CD4-positive, alpha-beta T cell treated with Interleukin-2 at 100 ng/mL for 4 hours (primary cell): ENCODE data around the gene TMEM271.
"Not testable (repeated sequence)": the region's sequence is repeated elsewhere in the genome, so short reads cannot be mapped to it uniquely, and the experiment has no call there.

Source experiments
- DNase-seq: peaks from one replicate; pipeline ENCODE4 v3.0.0-alpha.2; 2020; ENCODE audit warnings: low spot score

TMEM271 gene

DNA sequence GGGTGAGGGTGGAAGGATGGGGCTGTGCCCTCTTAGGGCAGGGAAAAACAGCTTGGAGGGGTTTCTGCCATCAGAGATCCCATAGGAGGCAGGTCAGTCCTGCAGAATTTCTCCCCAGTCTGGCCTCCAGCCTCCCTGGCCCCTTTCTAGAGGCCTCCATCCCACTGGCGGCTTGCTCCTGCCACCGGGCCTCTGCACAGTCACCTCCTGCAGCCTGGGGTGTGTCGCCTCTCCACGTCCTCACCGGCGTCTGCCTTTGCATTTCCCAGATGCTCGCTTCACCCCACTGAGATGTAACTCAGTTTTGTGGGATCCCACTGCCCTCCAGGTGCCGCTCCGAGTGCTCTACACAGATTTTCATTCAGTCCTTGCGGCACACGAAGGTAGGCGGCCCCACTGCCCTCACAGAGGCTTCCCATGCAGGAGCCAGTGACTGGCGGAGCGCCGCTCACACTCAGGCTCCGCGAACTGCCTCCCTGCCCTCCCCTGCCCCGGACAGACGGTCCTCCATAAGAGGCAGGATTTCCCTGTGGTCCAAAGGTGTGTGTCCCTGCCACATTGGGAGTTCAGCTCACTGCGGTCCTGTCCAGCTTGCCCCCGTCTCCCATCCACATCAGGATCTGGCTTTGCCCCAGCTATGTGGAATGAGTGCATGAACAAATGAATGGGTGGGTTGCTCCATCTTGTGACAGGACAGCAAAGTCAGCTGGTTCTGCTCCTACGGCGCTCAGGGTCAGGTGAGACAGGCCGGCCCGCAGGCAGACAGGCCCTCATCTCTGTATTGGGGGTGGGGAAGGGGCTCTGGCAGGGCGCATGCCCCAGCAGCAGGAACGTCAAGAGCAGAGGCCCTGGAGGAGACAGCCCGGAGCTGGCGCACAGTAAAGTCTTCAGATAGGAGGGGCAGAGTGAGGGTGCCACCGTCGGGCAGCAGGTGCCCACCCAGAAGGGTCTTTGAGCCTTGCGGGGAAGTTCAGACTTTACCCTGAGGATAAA, 2.7 kb upstream of the TMEM271 start:
- DNase-seq = no peak

DNA sequence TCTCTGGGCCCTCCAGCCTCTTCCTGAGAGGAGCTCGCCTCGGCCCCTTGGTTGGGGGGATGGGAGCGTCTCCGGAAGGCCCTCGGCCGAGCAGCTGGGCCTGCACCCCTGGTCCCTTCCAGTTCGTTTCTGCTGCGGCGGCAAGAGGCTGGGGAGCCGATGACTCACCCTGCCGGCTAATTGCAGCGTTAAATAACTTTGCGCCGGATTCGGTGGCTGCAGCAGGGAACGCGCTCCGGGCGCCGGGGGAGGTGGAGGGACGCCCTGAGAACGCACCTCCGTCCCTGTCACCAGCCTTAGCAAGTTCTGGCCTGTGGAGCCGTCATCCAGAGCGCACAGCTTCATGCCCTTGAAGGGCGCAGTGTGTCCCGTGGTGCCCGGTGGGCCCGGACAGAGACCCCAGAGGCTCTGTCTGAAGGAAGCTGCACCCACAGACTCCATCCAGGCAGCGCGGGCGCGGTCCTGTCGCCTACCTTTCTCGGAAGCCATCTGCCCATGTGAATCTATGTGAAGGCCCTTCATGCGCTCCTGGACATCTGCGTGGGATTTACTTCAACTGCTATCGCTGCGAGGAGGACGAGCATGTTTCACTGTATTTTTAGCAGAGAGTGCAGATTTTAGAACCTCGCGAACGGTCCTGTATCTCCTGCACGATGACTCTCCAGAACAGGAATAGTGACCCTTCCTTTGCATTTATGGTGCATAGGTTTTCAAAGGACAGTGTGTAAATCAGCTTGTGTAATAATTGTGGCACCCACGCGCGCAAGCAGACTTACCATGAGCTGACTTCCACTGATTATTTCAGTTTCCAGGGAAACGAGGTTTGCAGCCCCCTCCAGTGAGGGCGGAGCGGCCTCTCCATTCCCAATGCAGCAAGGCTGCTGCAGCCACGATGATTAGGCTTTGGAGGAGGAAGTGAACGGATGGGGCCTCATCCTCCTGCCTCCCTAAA, 1.7 kb upstream of the TMEM271 start:
- no peak for DNase-seq

DNA sequence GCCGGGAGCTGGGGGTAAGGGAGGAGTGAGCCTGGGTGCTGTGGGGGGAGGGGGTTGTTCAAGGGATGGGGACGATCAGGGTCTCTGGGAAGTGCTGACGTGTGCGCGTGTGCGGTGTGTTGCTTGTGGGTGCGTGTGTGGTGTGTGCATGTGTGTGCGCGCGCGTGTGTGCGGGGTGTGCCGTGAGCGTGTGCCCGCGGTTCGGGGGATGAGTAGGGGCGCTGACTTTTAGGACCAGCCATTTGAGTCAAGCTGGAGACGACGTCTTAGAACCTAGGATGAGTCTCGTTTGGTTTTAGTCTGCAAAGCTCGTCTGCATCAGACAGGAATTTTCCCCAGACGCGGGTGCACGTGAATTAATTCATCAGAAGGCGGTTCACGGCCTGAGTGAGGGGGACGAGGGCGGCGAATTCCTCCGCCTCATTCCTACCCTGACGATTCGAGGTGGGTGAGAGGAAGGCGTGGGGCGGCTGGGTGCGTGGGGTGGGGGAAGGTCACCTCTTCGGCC, 950 bp upstream of the TMEM271 start:
- DNase-seq = no peak

DNA sequence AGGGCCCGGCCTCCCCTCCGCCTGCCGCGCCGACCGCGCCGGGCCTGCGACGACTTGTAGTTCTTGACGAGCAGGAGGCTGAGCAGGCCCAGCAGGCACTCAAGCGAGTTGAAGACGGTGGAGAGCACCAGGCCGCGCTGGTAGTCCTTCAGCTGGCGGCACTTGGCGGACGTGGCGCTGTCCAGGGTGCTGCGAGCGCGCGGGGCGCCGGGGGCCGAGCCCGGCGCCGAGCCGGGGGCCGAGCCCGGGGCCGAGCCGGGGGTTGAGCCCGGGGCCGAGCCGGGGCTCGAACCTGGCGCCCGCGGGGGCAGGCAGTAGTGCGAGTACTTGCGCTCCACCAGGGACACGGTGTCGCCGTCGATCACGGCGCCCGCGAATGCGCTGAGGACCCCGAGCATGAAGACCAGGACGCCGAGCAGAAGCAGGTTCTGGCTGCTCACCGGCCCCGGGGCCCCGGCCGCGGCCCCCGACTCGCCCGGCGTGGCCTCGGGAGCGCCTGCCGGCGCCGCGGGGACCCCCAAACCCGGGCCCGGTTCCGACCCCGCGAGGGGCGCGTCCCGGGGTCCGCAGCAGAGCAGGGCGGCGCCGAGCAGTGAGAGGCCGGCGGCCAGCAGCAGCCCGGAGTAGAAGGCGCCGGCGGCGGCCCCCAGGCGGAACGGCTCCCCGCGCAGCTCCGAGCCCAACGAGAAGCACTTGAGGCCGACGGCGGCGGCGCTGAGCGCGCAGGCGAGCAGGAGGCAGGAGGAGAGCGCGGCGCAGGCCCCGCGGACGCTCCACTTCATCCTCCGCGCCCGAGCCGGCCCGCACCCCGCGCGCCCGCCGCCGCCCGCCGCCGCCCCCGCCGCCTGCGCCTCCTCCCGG, 584 bp downstream of the TMEM271 start:
- no peak for DNase-seq

DNA sequence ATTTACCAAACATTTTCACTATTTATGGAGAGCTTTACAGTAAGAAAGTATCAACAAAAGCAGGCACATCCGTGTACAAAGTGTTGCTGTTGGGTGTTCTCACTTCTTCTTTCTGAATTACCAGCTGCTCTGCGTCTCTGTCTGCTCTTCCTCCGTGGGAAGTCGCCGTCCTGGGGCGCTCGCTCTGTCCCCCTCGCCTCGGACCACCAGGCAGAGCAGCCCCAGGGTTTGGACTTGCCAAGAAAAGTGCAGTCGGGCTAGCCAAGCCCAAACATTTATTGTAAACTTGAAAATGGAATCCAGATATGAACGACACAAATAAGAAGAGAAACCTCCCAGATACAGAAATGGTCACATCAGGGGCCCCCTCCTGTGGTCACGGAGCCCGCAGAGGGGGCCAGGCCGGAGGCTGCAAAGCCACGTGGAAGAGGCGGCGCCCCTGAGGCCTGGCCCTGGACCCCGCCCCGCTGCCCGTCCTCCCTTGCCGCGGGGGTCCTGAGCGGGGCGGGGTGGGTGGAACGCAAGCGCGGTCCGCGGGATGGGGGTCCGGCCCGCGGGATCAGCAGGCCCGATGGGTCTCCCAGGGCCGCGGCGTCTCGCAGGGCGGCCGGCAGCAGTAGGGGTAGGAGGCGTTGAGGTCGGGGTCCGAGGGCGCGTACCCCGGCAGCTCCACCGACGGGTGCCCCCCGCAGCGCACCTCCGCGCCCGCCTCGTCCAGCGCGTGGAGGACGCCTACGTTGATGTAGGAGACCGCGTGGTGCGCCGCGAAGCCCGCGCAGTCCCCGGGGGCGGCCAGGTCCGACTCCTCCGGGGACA, 1.5 kb downstream of the TMEM271 start:
- no peak for DNase-seq

DNA sequence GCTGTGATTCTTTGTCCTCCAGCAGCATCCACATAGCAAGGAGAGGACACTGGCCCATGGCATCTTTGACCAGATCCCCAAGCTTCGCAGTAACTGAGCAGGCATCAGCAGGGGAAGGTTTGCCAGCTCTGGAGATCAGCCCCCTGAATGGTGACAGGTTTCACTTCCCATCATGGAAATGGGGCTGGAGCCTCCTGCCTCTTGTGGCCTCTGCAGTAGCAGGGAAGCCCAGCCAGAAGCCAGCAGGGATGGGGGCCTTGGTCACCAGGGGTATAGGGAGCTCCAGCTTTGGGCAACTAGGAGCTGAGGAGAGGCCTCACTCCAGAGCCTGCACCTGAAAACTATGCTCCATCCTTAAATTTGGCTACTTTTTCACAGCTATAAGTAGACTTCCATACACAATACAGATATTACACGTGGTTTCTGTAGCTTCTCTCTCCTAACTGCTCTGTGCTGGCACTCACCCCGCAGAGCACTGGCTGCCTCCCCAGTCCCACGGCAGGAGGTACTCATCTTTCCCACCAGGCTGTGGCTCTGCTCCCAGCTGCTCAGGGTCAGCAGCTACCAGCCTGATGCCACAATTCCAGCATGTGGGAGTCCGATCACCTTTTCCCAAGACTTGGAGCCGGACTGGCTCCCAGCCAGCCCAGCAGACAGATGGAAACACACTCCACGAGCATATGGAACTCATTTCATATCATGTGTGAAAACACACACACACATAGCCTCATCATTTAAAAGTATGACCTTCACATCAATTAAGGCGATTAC, 2.8 kb downstream of the TMEM271 start:
- no peak for DNase-seq

DNA sequence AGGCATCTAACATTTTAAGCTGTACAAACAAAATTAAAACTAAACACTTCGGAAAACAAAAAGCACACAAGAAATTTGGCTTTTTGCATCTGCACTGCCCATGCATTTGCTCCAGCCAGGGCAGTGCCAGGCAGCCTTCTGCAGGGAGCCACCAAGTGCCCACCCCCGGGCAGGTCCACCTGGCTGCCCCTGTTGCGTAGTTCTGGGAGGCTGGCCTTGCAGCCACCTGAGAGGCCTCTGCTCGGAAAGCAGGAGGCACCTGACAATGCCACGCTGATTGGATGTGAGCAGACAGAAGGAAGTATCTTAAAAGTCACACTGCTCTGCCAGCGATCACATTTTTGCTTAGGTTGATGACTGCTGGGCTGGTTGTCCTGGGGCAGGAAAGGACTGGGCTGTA, 3.5 kb downstream of the TMEM271 start:
- DNase-seq = no peak

DNA sequence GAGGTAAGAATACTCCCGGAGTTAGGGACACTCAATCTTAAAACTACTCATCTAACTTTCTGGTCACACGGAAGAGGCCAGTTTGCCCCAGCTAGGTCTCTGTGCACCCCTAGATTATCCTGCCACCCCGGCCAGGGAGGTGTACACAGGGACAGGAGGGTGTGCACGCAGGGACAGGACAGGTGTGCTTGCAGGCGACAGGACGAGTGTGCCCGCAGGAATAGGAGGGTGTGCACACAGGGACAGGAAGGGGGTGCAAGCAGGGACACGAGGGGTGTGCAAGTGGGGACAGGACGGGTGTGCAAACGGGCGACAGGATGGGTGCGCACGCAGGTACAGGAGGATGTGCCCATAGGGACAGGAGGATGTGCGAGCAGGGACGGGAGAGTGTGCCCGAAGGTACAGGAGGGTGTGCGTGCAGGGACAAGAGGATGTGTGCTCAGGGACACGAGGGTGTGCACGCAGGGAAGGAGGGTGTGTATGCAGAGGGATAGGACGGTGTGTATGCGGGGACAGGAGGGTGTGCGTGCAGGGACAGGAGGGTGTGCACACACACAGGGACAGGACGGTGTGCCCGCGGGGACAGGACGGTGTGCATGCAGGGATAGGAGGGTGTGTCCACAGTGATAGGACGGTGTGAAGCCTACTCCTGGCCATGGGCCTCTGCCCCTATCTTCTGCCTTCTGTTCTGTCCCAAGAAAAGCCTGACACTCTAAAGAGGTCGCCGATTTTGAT, 4.1 kb downstream of the TMEM271 start:
- DNase-seq = no peak

DNA sequence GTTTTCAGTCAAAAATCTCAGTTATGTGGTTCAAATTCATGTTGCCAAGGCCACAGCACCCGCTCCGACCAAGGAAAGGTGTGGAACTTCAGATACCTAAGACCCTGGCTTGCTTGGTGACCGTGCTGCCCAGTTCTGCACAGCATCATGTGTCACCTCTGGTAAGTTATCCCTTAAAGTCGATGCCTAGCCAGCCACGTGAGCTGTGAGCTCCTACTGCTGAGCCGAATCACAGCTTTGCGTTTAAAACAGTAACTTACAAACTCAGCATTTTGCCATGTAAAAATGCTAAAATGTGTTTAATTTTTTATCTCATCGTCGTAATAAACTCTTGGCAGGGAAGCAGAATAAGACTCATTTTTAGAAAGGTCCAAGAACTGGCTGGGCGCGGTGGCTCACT, 5.3 kb downstream of the TMEM271 start:
- no peak for DNase-seq

DNA sequence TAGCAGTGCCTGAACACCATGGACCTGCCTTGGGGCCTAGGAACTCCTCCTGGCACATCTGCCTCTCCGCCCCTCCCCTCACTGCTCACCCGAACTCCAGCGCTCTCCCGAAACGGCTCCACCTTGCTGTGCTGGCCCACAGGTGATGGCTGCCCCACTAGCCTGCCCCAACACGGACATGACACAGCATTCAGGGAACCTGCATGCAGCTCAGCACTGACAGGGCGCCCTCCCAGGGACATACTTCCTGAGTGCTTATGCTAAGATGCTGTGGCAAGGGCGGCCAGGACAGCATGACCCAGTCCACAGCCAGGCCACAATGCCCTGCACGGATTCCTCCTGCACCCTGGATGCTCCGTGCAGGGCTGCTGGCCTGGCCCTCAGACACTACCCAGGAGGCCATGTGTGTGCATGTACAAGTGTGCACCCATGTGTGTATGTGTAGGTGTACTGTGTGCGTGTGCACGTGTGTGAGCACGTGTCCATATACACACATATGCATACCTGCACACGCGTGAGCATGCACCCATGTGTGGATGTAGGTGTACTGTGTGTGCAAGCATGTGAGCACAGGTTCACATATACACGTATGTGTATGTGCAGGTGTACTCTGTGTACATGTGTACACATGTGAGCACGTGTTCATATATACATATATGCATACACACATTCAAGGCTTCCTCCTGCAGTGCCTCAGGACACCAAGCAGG, 6.0 kb downstream of the TMEM271 start:
- no peak for DNase-seq

DNA sequence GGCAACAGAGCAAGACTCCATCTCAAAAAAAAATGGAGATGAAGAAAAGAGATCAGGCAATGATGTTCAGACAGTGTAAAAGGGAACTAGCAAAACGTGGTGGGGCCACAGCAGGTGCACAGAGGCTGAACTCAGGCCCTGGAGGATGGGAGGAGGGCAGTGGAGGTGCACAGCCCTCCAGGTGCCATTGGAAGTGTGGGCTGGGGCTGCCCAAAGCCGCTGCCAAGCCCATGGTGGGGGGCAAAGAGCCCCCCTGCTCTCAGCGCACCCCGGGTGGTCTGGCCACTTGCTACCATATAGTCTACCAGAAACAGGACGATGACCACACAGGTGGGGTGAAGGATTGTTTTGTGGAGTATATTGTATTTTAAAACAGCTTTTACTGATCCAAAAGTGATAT, 7.1 kb downstream of the TMEM271 start:
- no peak for DNase-seq

DNA sequence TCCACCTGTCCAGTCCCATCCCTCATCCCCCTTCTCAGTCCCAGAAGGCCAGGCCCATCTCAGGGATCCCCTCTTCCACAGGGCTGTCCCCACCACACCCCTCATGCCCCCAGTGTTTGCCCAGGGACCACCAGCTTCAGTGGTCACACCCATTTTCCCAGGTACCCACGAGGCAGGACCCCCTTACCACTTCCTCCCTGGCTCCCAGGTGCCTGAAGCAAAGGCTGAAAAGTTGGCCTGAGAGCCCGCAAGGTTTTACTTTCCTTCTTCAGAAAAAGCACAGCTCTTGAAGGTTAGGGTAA, 7.8 kb downstream of the TMEM271 start:
- no peak for DNase-seq

DNA sequence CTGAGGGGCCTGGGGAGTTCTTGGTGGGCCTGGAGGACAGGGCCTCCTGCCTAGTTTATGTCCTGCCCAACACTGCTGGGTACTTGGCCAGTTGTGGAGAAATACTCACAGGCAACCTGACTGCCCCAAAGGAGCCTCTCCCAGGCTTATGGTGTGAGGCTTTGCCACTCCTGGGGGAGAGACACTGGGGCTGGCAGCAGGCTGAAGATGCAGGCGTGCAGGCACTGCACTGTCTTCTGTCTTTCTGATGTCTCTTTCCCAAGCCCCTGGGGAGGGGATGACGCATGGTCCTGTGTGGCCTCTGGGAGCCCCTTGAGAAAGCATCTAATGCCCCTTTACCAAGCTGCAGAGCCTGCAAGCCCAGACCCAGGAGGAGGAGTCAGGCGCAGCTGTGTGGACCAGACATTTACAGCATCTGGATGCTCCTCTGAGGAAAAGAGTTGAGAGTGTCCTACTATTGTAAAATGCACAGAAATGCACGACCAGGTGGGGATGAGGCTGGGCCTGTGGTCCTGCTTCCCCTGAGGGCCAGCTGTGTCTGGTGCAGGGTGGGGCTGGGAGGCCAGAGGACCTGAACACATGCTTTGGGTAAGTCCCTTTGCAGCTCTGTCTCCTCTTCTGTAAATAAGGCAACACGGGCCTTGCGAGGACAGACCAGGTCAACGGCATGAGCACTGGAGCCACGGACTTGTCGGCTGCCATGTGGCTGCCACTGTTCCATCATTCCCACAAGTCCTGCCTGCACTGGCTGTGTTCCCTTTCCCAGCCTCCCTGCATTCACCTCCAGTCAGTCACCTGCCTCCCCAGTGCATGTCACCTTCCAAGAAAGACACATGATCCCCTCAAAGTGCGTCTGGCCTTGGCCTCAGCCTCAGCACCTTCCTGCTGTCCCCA, 8.4 kb downstream of the TMEM271 start:
- no peak for DNase-seq

DNA sequence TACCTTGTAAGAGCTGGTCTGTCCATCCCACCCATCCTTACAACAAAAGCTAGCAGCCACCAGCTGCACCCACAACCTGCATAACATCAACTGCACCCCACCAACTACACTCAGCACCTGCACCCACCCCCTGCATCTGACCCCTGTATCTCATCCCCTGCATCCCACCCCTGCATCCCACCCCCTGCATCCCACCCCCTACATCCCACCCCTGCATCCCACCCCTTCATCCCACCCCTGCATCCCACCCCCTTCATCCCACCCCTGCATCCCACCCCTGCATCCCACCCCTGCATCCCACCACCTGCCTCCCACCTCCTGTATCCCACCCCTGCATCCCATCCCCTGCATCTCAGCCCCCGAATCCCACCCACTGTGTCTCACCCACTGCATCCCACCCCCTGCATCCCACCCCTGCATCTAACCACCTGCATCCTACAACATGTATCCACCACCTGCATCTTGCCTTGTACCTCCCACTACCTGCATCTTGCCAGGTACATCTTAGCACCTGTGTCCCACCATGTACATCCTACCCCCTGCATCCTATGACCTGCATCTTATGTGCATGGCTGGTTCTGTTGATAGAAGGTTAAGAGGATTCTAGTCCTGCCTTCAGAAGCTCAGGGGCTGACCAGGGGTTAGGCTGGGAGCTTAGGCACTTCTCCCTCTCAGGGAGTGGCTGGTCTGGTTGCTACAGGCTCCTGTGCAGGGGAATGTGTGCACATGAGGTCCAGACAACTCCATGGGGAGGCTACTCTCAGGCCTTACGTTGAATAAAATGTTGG, 9.4 kb downstream of the TMEM271 start:
- no peak for DNase-seq

DNA sequence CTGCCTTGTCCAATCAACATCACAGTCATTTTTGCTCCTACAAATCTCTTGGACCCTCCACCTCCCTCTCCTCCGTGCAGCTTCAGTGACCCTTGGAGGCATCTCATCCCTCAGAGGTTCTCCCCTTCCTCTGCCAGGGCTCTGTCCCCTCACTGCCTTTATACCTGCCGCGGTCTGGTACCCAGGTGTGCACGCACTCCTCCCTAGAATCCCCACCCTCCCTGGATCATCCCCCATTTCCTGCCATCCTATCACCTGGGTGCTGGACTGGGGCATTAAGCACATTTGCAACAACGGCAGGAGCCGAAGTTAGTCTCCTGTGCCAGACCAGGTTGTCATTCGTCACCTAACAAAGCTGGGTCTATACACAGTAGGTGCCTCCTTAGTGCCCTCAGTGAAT, 10.1 kb downstream of the TMEM271 start:
- DNase-seq = no peak

DNA sequence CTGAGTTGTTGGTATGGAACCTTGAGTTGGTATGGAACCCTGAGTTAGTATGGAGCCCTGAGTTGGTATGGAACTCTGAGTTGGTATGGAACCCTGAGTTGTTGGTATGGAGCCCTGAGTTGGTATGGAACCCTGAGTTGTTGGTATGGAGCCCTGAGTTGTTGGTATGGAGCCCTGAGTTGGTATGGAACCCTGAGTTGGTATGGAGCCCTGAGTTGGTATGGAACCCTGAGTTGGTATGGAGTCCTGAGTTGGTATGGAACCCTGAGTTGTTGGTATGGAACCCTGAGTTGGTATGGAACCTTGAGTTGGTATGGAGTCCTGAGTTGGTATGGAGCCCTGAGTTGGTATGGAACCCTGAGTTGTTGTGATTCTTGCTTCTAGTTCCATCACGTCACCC, 10.5 kb downstream of the TMEM271 start:
- DNase-seq = not testable (repeated sequence)

DNA sequence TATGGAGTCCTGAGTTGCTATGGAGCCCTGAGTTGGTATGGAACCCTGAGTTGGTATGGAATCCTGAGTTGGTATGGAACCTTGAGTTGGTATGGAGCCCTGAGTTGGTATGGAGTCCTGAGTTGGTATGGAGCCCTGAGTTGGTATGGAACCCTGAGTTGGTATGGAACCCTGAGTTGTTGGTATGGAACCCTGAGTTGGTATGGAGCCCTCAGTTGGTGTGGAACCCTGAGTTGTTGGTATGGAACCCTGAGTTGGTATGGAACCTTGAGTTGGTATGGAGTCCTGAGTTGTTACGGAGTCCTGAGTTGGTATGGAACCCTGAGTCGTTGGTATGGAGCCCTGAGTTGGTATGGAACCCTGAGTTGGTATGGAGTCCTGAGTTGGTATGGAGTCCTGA, 13.6 kb downstream of the TMEM271 start:
- DNase-seq = not testable (repeated sequence)
